SH-SY5Y (cell line): ENCODE results near the gene WASHC3.

Experiments
- GATA2 ChIP-seq: IDR thresholded peaks from 2 replicates; pipeline ENCODE4 v1.6.1; 2011; ENCODE audit warnings: mild to moderate bottlenecking, low read depth, low read length
- GATA3 ChIP-seq: IDR thresholded peaks from 2 replicates; pipeline ENCODE4 v1.6.1; 2011; ENCODE audit warnings: low read depth, mild to moderate bottlenecking, low read length, moderate library complexity

DNA sequence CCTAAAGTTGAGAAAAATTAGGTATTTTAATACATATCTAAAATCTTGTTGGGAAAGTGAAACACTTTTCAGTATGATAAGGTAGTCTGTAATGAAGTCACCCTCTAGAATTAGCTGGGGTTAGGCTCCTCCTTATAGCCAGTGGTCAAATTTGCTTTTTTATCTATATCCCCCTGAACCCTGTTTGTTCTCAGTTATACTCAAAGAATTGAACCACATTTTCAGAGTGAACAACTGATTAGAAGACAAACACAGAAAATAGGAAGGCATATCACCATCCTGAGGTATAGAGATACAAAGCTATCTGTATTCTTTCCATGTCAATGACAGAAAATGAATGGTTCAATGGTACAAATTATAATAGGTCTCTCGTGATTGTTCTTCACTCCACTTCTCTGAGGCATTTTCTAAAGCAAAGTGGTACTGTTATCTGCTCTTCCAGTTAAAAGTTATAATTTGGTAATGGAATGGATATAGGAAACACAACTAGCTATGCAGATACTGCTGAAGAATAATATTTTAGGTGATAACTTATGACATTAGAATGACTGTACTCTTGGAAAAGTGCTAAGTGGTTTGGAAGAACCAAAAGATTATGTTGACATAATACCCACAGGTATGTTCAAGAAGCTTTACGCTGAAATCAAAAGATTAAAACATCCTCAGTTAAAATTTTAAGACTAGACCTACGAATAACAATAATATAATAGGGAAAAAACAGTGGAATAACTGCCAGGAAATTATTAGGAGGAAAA, 27.6 kb downstream of the WASHC3 start:
- TF ChIP-seq GATA3 (no peak), GATA2 (no peak)
